Measurements from ENCODE around the gene DMC1.

Gene DMC1

GRCh38 chr22:38487946-38488345, 82.0 kb downstream of the DMC1 start:
- no peak for DNase-seq (ENCODE audit: low read depth)
- H3K4me3 ChIP-seq (replicated peaks; ENCODE audit: low read depth, low read length), result no peak overlapping the region
- TF ChIP-seq CTCF (IDR thresholded peaks at IDR 0.05; ENCODE audit: low read length, missing control alignments), result no peak

GRCh38 chr22:38485783-38486182, 84.2 kb downstream of the DMC1 start:
- DNase-seq (ENCODE audit: low read depth), result no peak
- TF ChIP-seq CTCF (IDR thresholded peaks at IDR 0.05; ENCODE audit: low read length, missing control alignments), result no peak
- no peak overlapping the region for H3K4me3 ChIP-seq (replicated peaks; ENCODE audit: low read depth, low read length)

- TF ChIP-seq CTCF (IDR thresholded peaks at IDR 0.05; ENCODE audit: low read length, missing control alignments), result no peak
- DNase-seq (ENCODE audit: low read depth), result no peak
- no peak overlapping the region for H3K4me3 ChIP-seq (replicated peaks; ENCODE audit: low read depth, low read length)
Observed at GRCh38 chr22:38484244-38484643, 85.7 kb downstream of the DMC1 start.

GRCh38 chr22:38482662-38483308, 87.2 kb downstream of the DMC1 start:
- no peak for DNase-seq (ENCODE audit: low read depth)
- H3K4me3 ChIP-seq (replicated peaks; ENCODE audit: low read depth, low read length), result no peak overlapping the region
- no peak for TF ChIP-seq CTCF (IDR thresholded peaks at IDR 0.05; ENCODE audit: low read length, missing control alignments)

- no peak for TF ChIP-seq CTCF (IDR thresholded peaks at IDR 0.05; ENCODE audit: low read length, missing control alignments)
- no peak overlapping the region for H3K4me3 ChIP-seq (replicated peaks; ENCODE audit: low read depth, low read length)
- DNase-seq (ENCODE audit: low read depth), result no peak
Observed at GRCh38 chr22:38481871-38482332, 88.1 kb downstream of the DMC1 start.

- H3K4me3 ChIP-seq (replicated peaks; ENCODE audit: low read depth, low read length), result no peak overlapping the region
- DNase-seq (ENCODE audit: low read depth), result no peak
- no peak for TF ChIP-seq CTCF (IDR thresholded peaks at IDR 0.05; ENCODE audit: low read length, missing control alignments)
Observed at GRCh38 chr22:38481162-38481870, 88.7 kb downstream of the DMC1 start.

Measured in fibroblast of pulmonary artery (primary cell).